Measurements from ENCODE around the gene LEPROT. TPM values are rescaled to one million over a fixed set of nuclear protein-coding genes. Genes with fewer than 3 reads are reported as not detected.
A peak's percentile ranks its signal among the peaks of the same experiment; 100 is the strongest.
"Not testable (repeated sequence)": the region's sequence is repeated elsewhere in the genome, so short reads cannot be mapped to it uniquely, and the experiment has no call there.

LEPROT gene
- total and polyA plus RNA-seq, 4 experiments from 2014 or later = 13.2 to 27.1 (median 25.4) TPM

- peak in 1 of 5 donors; percentile 2 for DNase-seq
- peaks cover 6% of the 10 kb centered on the region for H3K4me1 ChIP-seq (ENCODE audit: insufficient read depth, low read length)
- Mint-ChIP-seq H3K4me3 (no peak overlapping the region), H3K4me1 (peaks cover 16 to 18% (median 16%) of the 10 kb centered on the region in 4 donors), H3K36me3 (peaks cover 7 to 18% of the 10 kb centered on the region in 2 donors), H3K27me3 (no peaks in the 10 kb centered on the region), H3K9me3 (peaks cover 0 to 25% (median 13%) of the 10 kb centered on the region in 8 donors), H3K27ac (no peak overlapping the region)
- ChIA-PET POLR2A (ENCODE audit: partially characterized antibody) (no interaction called here), CTCF (ENCODE audit: partially characterized antibody) (interaction anchor here (0.8 to 1.6 kb wide), 6 partner anchors 10 to 244 kb away, joined by 4 to 6 read pairs (median 4); no protein-coding TSS in a partner anchor)
- H3K36me3 ChIP-seq (ENCODE audit: insufficient read depth, low read length) = no peaks in the 10 kb centered on the region
- no peaks in the 10 kb centered on the region for H3K27me3 ChIP-seq (ENCODE audit: insufficient read depth, low read length)
- no peak overlapping the region for H3K27ac ChIP-seq (ENCODE audit: low read depth, low read length)
- intact Hi-C loops (cut with micrococcal nuclease) = no loop called here
- no peak overlapping the region for H3K4me3 ChIP-seq (ENCODE audit: low read length in 2 of 2)
- no peaks in the 10 kb centered on the region for H3K9me3 ChIP-seq (ENCODE audit: control insufficient read depth in 1 of 2, low read length in 2 of 2)
Observed at GRCh38 chr1:65459397-65459768, 38.9 kb downstream of the LEPROT start.

GRCh38 chr1:65465837-65466236, 45.4 kb downstream of the LEPROT start:
- H3K4me1 Mint-ChIP-seq, H3K27ac Mint-ChIP-seq: not testable (repeated sequence)

GRCh38 chr1:65467536-65467935, 47.1 kb downstream of the LEPROT start:
- Histone ChIP-seq H3K36me3 (ENCODE audit: insufficient read depth, low read length) (no peaks in the 10 kb centered on the region), H3K9me3 (ENCODE audit: control insufficient read depth in 1 of 2, low read length in 2 of 2) (no peaks in the 10 kb centered on the region), H3K27ac (ENCODE audit: low read depth, low read length) (no peak overlapping the region), H3K4me3 (ENCODE audit: low read length in 2 of 2) (no peak overlapping the region), H3K27me3 (ENCODE audit: insufficient read depth, low read length) (no peaks in the 10 kb centered on the region), H3K4me1 (ENCODE audit: insufficient read depth, low read length) (no peaks in the 10 kb centered on the region)
- Mint-ChIP-seq H3K27ac (no peak overlapping the region), H3K4me1 (no peaks in the 10 kb centered on the region), H3K27me3 (no peaks in the 10 kb centered on the region), H3K9me3 (peaks cover 0 to 32% (median 16%) of the 10 kb centered on the region in 8 donors), H3K4me3 (no peak overlapping the region), H3K36me3 (peaks cover 11 to 17% of the 10 kb centered on the region in 2 donors)
- ChIA-PET POLR2A (ENCODE audit: partially characterized antibody) (interaction anchor here (1.2 kb wide), 1 partner anchor 13 kb away, joined by 3 read pairs; no protein-coding TSS in a partner anchor), CTCF (ENCODE audit: partially characterized antibody) (no interaction called here)
- intact Hi-C loops (cut with micrococcal nuclease) = no loop called here
- DNase-seq = no peak

More at GRCh38 chr1:65465837-65466236, 45.4 kb downstream of the LEPROT start:
- Mint-ChIP-seq H3K36me3 (peaks cover 13 to 21% of the 10 kb centered on the region in 2 donors), H3K9me3 (peaks cover 0 to 32% (median 18%) of the 10 kb centered on the region in 8 donors)
- H3K4me3 ChIP-seq (ENCODE audit: low read length in 2 of 2); POLR2A ChIA-PET (ENCODE audit: partially characterized antibody); H3K9me3 ChIP-seq (ENCODE audit: control insufficient read depth in 1 of 2, low read length in 2 of 2); H3K4me3 Mint-ChIP-seq; CTCF ChIA-PET (ENCODE audit: partially characterized antibody); H3K27ac ChIP-seq (ENCODE audit: low read depth, low read length); H3K27me3 Mint-ChIP-seq; H3K4me1 ChIP-seq (ENCODE audit: insufficient read depth, low read length); H3K36me3 ChIP-seq (ENCODE audit: insufficient read depth, low read length); H3K27me3 ChIP-seq (ENCODE audit: insufficient read depth, low read length); intact Hi-C loops (cut with micrococcal nuclease); DNase-seq: not testable (repeated sequence)

GRCh38 chr1:65469126-65469888, 48.8 kb downstream of the LEPROT start:
- no peak overlapping the region for H3K4me3 ChIP-seq (ENCODE audit: low read length in 2 of 2)
- H3K27ac ChIP-seq (ENCODE audit: low read depth, low read length) = no peak overlapping the region
- H3K27me3 ChIP-seq (ENCODE audit: insufficient read depth, low read length) = no peaks in the 10 kb centered on the region
- peaks cover 11 to 12% of the 10 kb centered on the region in 2 donors for H3K36me3 Mint-ChIP-seq
- no peaks in the 10 kb centered on the region for H3K4me1 Mint-ChIP-seq
- CTCF ChIA-PET (ENCODE audit: partially characterized antibody) = interaction anchor here (1.0 to 1.3 kb wide), 2 partner anchors 9 to 11 kb away, joined by 3 to 4 read pairs; no protein-coding TSS in a partner anchor
- H3K9me3 ChIP-seq (ENCODE audit: control insufficient read depth in 1 of 2, low read length in 2 of 2) = no peaks in the 10 kb centered on the region
- no peak for DNase-seq
- peaks cover 0 to 22% (median 13%) of the 10 kb centered on the region in 8 donors for H3K9me3 Mint-ChIP-seq
- H3K4me1 ChIP-seq (ENCODE audit: insufficient read depth, low read length) = no peaks in the 10 kb centered on the region
- H3K27me3 Mint-ChIP-seq = no peaks in the 10 kb centered on the region
- no peak overlapping the region for H3K27ac Mint-ChIP-seq
- H3K4me3 Mint-ChIP-seq = no peak overlapping the region
- H3K36me3 ChIP-seq (ENCODE audit: insufficient read depth, low read length) = no peaks in the 10 kb centered on the region
- intact Hi-C loops (cut with micrococcal nuclease) = no loop called here
- POLR2A ChIA-PET (ENCODE audit: partially characterized antibody) = no interaction called here

- ChIA-PET POLR2A (ENCODE audit: partially characterized antibody) (no interaction called here), CTCF (ENCODE audit: partially characterized antibody) (no interaction called here)
- no peak for DNase-seq
- intact Hi-C loops (cut with micrococcal nuclease) = no loop called here
- Mint-ChIP-seq H3K4me1 (no peaks in the 10 kb centered on the region), H3K9me3 (peaks cover 0 to 19% (median 10%) of the 10 kb centered on the region in 8 donors), H3K27ac (no peak overlapping the region), H3K27me3 (no peaks in the 10 kb centered on the region), H3K36me3 (peaks cover 9% of the 10 kb centered on the region in 2 donors), H3K4me3 (no peak overlapping the region)
- no peak overlapping the region for H3K4me3 ChIP-seq (ENCODE audit: low read length in 2 of 2)
- H3K27ac ChIP-seq (ENCODE audit: low read depth, low read length) = no peak overlapping the region
- no peaks in the 10 kb centered on the region for H3K27me3 ChIP-seq (ENCODE audit: insufficient read depth, low read length)
- H3K9me3 ChIP-seq (ENCODE audit: control insufficient read depth in 1 of 2, low read length in 2 of 2) = no peaks in the 10 kb centered on the region
- no peaks in the 10 kb centered on the region for H3K36me3 ChIP-seq (ENCODE audit: insufficient read depth, low read length)
- no peaks in the 10 kb centered on the region for H3K4me1 ChIP-seq (ENCODE audit: insufficient read depth, low read length)
Observed at GRCh38 chr1:65469889-65470340, 49.4 kb downstream of the LEPROT start.

- no peak for DNase-seq
- Histone ChIP-seq H3K4me1 (ENCODE audit: insufficient read depth, low read length) (no peaks in the 10 kb centered on the region), H3K27me3 (ENCODE audit: insufficient read depth, low read length) (no peaks in the 10 kb centered on the region), H3K9me3 (ENCODE audit: control insufficient read depth in 1 of 2, low read length in 2 of 2) (no peaks in the 10 kb centered on the region), H3K27ac (ENCODE audit: low read depth, low read length) (no peak overlapping the region), H3K36me3 (ENCODE audit: insufficient read depth, low read length) (no peaks in the 10 kb centered on the region), H3K4me3 (ENCODE audit: low read length in 2 of 2) (no peak overlapping the region)
- Mint-ChIP-seq H3K4me1 (no peaks in the 10 kb centered on the region), H3K27ac (no peak overlapping the region), H3K9me3 (peaks cover 0 to 10% (median 4%) of the 10 kb centered on the region in 8 donors), H3K4me3 (no peak overlapping the region), H3K36me3 (peaks cover 2 to 5% of the 10 kb centered on the region in 2 donors), H3K27me3 (no peaks in the 10 kb centered on the region)
- CTCF ChIA-PET (ENCODE audit: partially characterized antibody) = no interaction called here
- intact Hi-C loops (cut with micrococcal nuclease) = no loop called here
- POLR2A ChIA-PET (ENCODE audit: partially characterized antibody) = no interaction called here
Observed at GRCh38 chr1:65470766-65471165, 50.3 kb downstream of the LEPROT start.

GRCh38 chr1:65471213-65471833, 50.9 kb downstream of the LEPROT start:
- CTCF ChIA-PET (ENCODE audit: partially characterized antibody) = no interaction called here
- POLR2A ChIA-PET (ENCODE audit: partially characterized antibody) = no interaction called here
- intact Hi-C loops (cut with micrococcal nuclease) = no loop called here

More at GRCh38 chr1:65471213-65471833, 50.9 kb downstream of the LEPROT start:
- Histone ChIP-seq H3K36me3 (ENCODE audit: insufficient read depth, low read length) (no peaks in the 10 kb centered on the region), H3K27me3 (ENCODE audit: insufficient read depth, low read length) (no peaks in the 10 kb centered on the region), H3K4me1 (ENCODE audit: insufficient read depth, low read length) (no peaks in the 10 kb centered on the region), H3K9me3 (ENCODE audit: control insufficient read depth in 1 of 2, low read length in 2 of 2) (no peaks in the 10 kb centered on the region), H3K27ac (ENCODE audit: low read depth, low read length) (no peak overlapping the region), H3K4me3 (ENCODE audit: low read length in 2 of 2) (no peak overlapping the region)
- Mint-ChIP-seq H3K27ac (no peak overlapping the region), H3K27me3 (no peaks in the 10 kb centered on the region), H3K9me3 (peaks cover 0 to 5% (median 3%) of the 10 kb centered on the region in 8 donors), H3K36me3 (peaks cover 2 to 5% of the 10 kb centered on the region in 2 donors), H3K4me3 (no peak overlapping the region), H3K4me1 (no peaks in the 10 kb centered on the region)
- DNase-seq = no peak
